Kidney tubule cell (primary cell): ENCODE results near the gene TUBG1.
"Not testable (repeated sequence)": the region's sequence is repeated elsewhere in the genome, so short reads cannot be mapped to it uniquely, and the experiment has no call there.

Experiments
- DNase-seq: peaks from one replicate; pipeline ENCODE4 v3.0.0-alpha.2; 2018; ENCODE audit warnings: low spot score

Gene TUBG1

GRCh38 chr17:42623732-42624596, 14.5 kb downstream of the TUBG1 start:
- DNase-seq: peak; percentile 25

GRCh38 chr17:42627032-42627764, 17.7 kb downstream of the TUBG1 start:
- not testable (repeated sequence) for DNase-seq

- DNase-seq: no peak
Measured at GRCh38 chr17:42629411-42630009, 20.0 kb downstream of the TUBG1 start.

- no peak for DNase-seq
Measured at GRCh38 chr17:42632949-42633444, 23.5 kb downstream of the TUBG1 start.

GRCh38 chr17:42639525-42640113, 30.1 kb downstream of the TUBG1 start:
- no peak for DNase-seq

- DNase-seq: no peak
Measured at GRCh38 chr17:42640121-42640520, 30.6 kb downstream of the TUBG1 start.

- no peak for DNase-seq
Measured at GRCh38 chr17:42642336-42642735, 32.9 kb downstream of the TUBG1 start.

- DNase-seq: peak; percentile 74
Measured at GRCh38 chr17:42647778-42648177, 38.3 kb downstream of the TUBG1 start.

- no peak for DNase-seq
Measured at GRCh38 chr17:42651392-42651791, 41.9 kb downstream of the TUBG1 start.

- no peak for DNase-seq
Measured at GRCh38 chr17:42653179-42654124, 44.0 kb downstream of the TUBG1 start.

- peak; percentile 75 for DNase-seq
Measured at GRCh38 chr17:42655528-42655927, 46.0 kb downstream of the TUBG1 start.

- no peak for DNase-seq
Measured at GRCh38 chr17:42657824-42658588, 48.5 kb downstream of the TUBG1 start.

- peak; percentile 95 for DNase-seq
Measured at GRCh38 chr17:42659079-42659931, 49.8 kb downstream of the TUBG1 start, which contains the start of gene TUBG2. Gene TUBG2, plus strand, starts transcription at chr17:42659284. Its CDS starts 220 bp downstream, at chr17:42659504.

GRCh38 chr17:42659932-42660274, 50.4 kb downstream of the TUBG1 start:
- DNase-seq: not testable (repeated sequence)

GRCh38 chr17:42660692-42661345, 51.3 kb downstream of the TUBG1 start:
- DNase-seq: peak; percentile 72
